Neural cell (in vitro differentiated cells): ENCODE results near the gene SLC16A10. TPM values are rescaled to one million over a fixed set of nuclear protein-coding genes. Genes with fewer than 3 reads are reported as not detected.

ENCODE experiments used
- H2AFZ ChIP-seq: fragments of 200-600, 300-800 bp; sonication (generic), shearing (Covaris generic); 2 replicates; pipeline ENCODE4 v1.6.0; 2014; ENCODE audit warnings: low read depth, mild to moderate bottlenecking, antibody characterized with exemption, low read length, moderate library complexity
- H3F3A ChIP-seq: fragments of 200-600 bp; shearing (Covaris generic); 2 replicates; pipeline ENCODE4 v1.6.1; 2016; ENCODE audit warnings: mild to moderate bottlenecking, moderate library complexity, mixed read lengths, antibody characterized with exemption, low read length; ENCODE audit not compliant: insufficient read depth, poor library complexity, severe bottlenecking
- H3K27ac ChIP-seq: fragments of 200-600, 300-800 bp; sonication (generic), shearing (Covaris generic); 2 replicates; pipeline ENCODE4 v1.5.1; 2014; ENCODE audit warnings: mild to moderate bottlenecking, low read length, moderate library complexity
- H3K27me3 ChIP-seq: fragments of 300-800, 200-600 bp; sonication (generic), shearing (Covaris generic); 2 replicates; pipeline ENCODE4 v1.6.0; 2014; ENCODE audit warnings: mild to moderate bottlenecking, low read depth, low read length, moderate library complexity; ENCODE audit not compliant: insufficient read depth
- H3K36me3 ChIP-seq: fragments of 300-800, 200-600 bp; sonication (generic), shearing (Covaris generic); 2 replicates; pipeline ENCODE4 v1.5.1; 2014; ENCODE audit warnings: mild to moderate bottlenecking, antibody characterized with exemption, low read length, moderate library complexity; ENCODE audit not compliant: insufficient read depth
- H3K4me2 ChIP-seq: fragments of 300-800, 200-600 bp; sonication (generic), shearing (Covaris generic); 2 replicates; pipeline ENCODE4 v1.6.0; 2014; ENCODE audit warnings: mild to moderate bottlenecking, low read length
- H3K4me3 ChIP-seq: fragments of 300-800, 200-600 bp; sonication (generic), shearing (Covaris generic); 2 replicates; pipeline ENCODE4 v1.5.1; 2014; ENCODE audit warnings: mild to moderate bottlenecking, low read length, moderate library complexity
- H3K79me2 ChIP-seq: fragments of 200-600 bp; shearing (Covaris generic); replicated peaks from 2 replicates; pipeline ENCODE4 v1.6.0; 2014; ENCODE audit warnings: mild to moderate bottlenecking, low read length, moderate library complexity; ENCODE audit not compliant: insufficient read depth
- H3K9ac ChIP-seq: fragments of 300-800, 200-600 bp; sonication (generic), shearing (Covaris generic); 2 replicates; pipeline ENCODE4 v1.6.1; 2016; ENCODE audit warnings: mild to moderate bottlenecking, low read length, mixed read lengths
- H3K9me2 ChIP-seq: fragments of 200-600 bp; shearing (Covaris generic); 2 replicates; pipeline ENCODE4 v1.6.1; 2016; ENCODE audit warnings: mild to moderate bottlenecking, low read length, mixed read lengths; ENCODE audit not compliant: insufficient read depth
- H3K9me3 ChIP-seq: fragments of 200-600, 300-800 bp; sonication (generic), shearing (Covaris generic); 2 replicates; pipeline ENCODE4 v1.6.1; 2016; ENCODE audit warnings: mild to moderate bottlenecking, mixed run types, low read length, moderate library complexity, mixed read lengths
- H4K20me1 ChIP-seq: fragments of 200-600 bp; shearing (Covaris generic); 2 replicates; pipeline ENCODE4 v1.6.1; 2016; ENCODE audit warnings: mild to moderate bottlenecking, mixed run types; ENCODE audit not compliant: insufficient read depth
- EP300 ChIP-seq: fragments of 450-650 bp; conservative IDR thresholded peaks from 2 replicates; pipeline ENCODE4 v1.6.1; 2014; ENCODE audit warnings: antibody characterized with exemption, mild to moderate bottlenecking, moderate library complexity; ENCODE audit not compliant: poor library complexity, severe bottlenecking
- EZH2 ChIP-seq: fragments of 200-600, 300-800 bp; shearing (Covaris generic), sonication (generic); IDR thresholded peaks from 2 replicates; pipeline ENCODE4 v1.6.1; 2014; ENCODE audit warnings: antibody characterized with exemption, low read length, borderline replicate concordance, mild to moderate bottlenecking; ENCODE audit not compliant: insufficient read depth, poor library complexity, severe bottlenecking
- MXI1 ChIP-seq: fragments of 450-650 bp; conservative IDR thresholded peaks from 2 replicates; pipeline ENCODE4 v1.6.1; 2014; ENCODE audit warnings: antibody characterized with exemption, mild to moderate bottlenecking; ENCODE audit not compliant: poor library complexity, severe bottlenecking
- POLR2AphosphoS5 ChIP-seq: IDR thresholded peaks from 2 replicates; pipeline ENCODE4 v1.6.1; 2012
- RAD21 ChIP-seq: fragments of 450-650 bp; conservative IDR thresholded peaks from 2 replicates; pipeline ENCODE4 v1.6.1; 2014; ENCODE audit warnings: antibody characterized with exemption, mild to moderate bottlenecking, moderate library complexity
- SMC3 ChIP-seq: fragments of 450-650 bp; conservative IDR thresholded peaks from 2 replicates; pipeline ENCODE4 v1.6.1; 2014; ENCODE audit warnings: antibody characterized with exemption, mild to moderate bottlenecking, moderate library complexity; ENCODE audit not compliant: poor library complexity
- TAF1 ChIP-seq: IDR thresholded peaks from 2 replicates; pipeline ENCODE4 v1.6.1; 2012; ENCODE audit warnings: low read depth
- polyA plus RNA-seq: library from polyadenylated mRNA; depleted of rRNA; stranded (reverse); fragments of >200 nt; gene quantifications from 2 replicates; pipeline ENCODE4 v1.2.3, GENCODE V29; 2014
- TF ChIP-seq, protein P1 (sequence below): IDR thresholded peaks from 2 replicates; pipeline ENCODE4 v1.6.1; 2012; ENCODE audit warnings: borderline replicate concordance
- TF ChIP-seq, protein P2 (sequence below): fragments of 450-650 bp; IDR thresholded peaks from 2 replicates; pipeline ENCODE4 v1.5.1; 2014; ENCODE audit warnings: antibody characterized with exemption, mild to moderate bottlenecking, moderate library complexity; ENCODE audit not compliant: poor library complexity, severe bottlenecking

The SLC16A10 gene
- polyA plus RNA-seq, 1 donor from 2014 or later: 1.5 TPM

DNA sequence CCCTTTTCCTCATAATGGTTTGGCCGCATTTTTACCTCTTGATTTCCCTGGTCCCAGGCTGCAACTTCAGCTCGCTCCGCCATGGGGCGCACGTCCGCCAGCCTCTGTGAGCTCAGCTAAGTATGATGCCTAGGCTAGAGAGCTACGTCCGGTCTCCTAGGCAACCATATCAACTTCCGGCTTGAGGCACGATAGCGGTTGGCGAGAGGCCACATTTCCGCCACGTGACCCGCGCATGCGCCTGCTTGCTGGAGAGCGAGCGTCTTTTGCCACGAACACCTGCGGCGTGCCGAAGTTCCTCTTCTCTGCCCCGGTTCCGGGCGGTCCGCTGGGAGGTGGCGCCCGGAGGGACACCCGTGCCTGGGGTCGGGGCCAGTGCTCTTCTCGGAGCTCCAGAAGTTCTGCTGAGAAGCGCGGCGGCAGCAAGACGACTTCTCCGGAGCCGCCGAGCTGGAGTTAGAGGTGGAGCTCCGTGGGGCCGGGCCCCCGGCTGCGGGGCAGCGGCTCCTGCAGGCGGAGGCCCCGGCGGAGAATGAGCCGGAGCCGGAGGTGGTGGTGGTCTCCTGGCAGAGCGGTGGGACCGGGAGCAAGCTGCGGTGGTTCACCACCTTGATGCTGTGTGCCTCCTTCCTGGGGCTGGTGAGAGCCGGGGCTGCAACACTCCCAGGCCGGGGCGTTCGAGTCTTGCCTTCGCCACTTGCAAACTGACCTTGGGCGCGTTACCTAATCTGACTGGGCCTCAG lies 172.0 kb downstream of the SLC16A10 start:
- H3K4me2 ChIP-seq: peak overlapping the region; percentile 48
- H3K9me2 ChIP-seq: no peaks in the 10 kb centered on the region
- TF ChIP-seq SMC3 (peak; percentile 95), POLR2AphosphoS5 (peak; percentile 75), MXI1 (peak; percentile 95), EP300 (peak; percentile 69), EZH2 (no peak), RAD21 (peak; percentile 89), TAF1 (no peak)
- TF ChIP-seq, protein P1, sequence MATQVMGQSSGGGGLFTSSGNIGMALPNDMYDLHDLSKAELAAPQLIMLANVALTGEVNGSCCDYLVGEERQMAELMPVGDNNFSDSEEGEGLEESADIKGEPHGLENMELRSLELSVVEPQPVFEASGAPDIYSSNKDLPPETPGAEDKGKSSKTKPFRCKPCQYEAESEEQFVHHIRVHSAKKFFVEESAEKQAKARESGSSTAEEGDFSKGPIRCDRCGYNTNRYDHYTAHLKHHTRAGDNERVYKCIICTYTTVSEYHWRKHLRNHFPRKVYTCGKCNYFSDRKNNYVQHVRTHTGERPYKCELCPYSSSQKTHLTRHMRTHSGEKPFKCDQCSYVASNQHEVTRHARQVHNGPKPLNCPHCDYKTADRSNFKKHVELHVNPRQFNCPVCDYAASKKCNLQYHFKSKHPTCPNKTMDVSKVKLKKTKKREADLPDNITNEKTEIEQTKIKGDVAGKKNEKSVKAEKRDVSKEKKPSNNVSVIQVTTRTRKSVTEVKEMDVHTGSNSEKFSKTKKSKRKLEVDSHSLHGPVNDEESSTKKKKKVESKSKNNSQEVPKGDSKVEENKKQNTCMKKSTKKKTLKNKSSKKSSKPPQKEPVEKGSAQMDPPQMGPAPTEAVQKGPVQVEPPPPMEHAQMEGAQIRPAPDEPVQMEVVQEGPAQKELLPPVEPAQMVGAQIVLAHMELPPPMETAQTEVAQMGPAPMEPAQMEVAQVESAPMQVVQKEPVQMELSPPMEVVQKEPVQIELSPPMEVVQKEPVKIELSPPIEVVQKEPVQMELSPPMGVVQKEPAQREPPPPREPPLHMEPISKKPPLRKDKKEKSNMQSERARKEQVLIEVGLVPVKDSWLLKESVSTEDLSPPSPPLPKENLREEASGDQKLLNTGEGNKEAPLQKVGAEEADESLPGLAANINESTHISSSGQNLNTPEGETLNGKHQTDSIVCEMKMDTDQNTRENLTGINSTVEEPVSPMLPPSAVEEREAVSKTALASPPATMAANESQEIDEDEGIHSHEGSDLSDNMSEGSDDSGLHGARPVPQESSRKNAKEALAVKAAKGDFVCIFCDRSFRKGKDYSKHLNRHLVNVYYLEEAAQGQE: no peak
- TF ChIP-seq, protein P2, sequence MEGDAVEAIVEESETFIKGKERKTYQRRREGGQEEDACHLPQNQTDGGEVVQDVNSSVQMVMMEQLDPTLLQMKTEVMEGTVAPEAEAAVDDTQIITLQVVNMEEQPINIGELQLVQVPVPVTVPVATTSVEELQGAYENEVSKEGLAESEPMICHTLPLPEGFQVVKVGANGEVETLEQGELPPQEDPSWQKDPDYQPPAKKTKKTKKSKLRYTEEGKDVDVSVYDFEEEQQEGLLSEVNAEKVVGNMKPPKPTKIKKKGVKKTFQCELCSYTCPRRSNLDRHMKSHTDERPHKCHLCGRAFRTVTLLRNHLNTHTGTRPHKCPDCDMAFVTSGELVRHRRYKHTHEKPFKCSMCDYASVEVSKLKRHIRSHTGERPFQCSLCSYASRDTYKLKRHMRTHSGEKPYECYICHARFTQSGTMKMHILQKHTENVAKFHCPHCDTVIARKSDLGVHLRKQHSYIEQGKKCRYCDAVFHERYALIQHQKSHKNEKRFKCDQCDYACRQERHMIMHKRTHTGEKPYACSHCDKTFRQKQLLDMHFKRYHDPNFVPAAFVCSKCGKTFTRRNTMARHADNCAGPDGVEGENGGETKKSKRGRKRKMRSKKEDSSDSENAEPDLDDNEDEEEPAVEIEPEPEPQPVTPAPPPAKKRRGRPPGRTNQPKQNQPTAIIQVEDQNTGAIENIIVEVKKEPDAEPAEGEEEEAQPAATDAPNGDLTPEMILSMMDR: peak; percentile 99
- no peaks in the 10 kb centered on the region for H3K36me3 ChIP-seq
- H3K27me3 ChIP-seq: no peaks in the 10 kb centered on the region
- H4K20me1 ChIP-seq: no peaks in the 10 kb centered on the region
- H3K79me2 ChIP-seq: peaks cover 18% of the 10 kb centered on the region
- H3K9me3 ChIP-seq: no peaks in the 10 kb centered on the region
- H3F3A ChIP-seq: no peaks in the 10 kb centered on the region
- H2AFZ ChIP-seq: peak overlapping the region; percentile 94
- peak overlapping the region; percentile 47 for H3K27ac ChIP-seq
- H3K4me3 ChIP-seq: peak overlapping the region; percentile 89
- H3K9ac ChIP-seq: peak overlapping the region; percentile 62

DNA sequence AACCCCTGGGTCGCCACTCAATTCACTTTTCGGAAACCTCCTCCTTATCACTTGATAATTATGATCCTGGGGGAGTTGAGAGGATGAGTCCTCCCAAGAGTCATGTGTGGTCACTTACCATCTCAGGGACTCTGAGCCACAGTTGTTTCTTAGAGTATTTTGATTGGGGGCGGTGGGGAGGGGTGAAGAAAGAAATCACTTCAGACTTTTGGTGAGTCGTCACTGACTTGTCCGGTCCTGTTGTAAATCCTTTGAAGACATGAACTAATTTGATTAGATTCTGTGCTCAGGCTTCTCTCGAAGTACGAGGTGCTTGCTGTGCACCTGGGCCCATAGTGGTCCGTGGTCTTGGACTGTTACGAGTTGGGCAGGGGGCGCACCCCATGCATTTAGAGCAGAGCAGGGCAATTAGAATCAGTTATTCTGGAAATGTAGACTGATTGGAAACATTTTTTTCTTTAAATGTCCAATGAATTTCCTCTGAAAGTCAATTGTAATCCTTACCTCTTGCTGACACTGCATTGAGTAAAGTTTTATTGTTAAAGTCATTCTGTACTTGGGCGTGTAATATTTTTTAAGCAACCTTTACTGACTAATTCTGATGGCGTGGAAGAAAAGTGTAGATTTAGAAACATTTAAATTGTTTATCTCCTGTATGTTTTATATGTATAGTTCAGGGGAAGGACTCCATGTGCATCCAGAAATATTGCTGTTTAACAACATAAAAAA lies 173.4 kb downstream of the SLC16A10 start:
- Histone ChIP-seq H3K4me2 (no peak overlapping the region), H4K20me1 (no peaks in the 10 kb centered on the region), H3K79me2 (peaks cover 18% of the 10 kb centered on the region), H3F3A (no peaks in the 10 kb centered on the region), H3K9me2 (no peaks in the 10 kb centered on the region), H3K9ac (no peak overlapping the region), H3K4me3 (peak overlapping the region; percentile 89), H3K9me3 (no peaks in the 10 kb centered on the region), H2AFZ (no peak overlapping the region), H3K36me3 (no peaks in the 10 kb centered on the region), H3K27ac (no peak overlapping the region), H3K27me3 (no peaks in the 10 kb centered on the region)
- TF ChIP-seq MXI1 (no peak), SMC3 (no peak), POLR2AphosphoS5 (no peak), EZH2 (no peak), TAF1 (no peak)
- TF ChIP-seq, protein P2: no peak
